SK-N-MC (cell line): ENCODE data around the gene SPAG4.

Experiments
- EZH2 ChIP-seq: fragments of 200-600 bp; sonication (generic); IDR thresholded peaks from one replicate; pipeline ENCODE4 v1.6.1; 2017; ENCODE audit warnings: antibody characterized with exemption
- FOXP2 ChIP-seq: optimal IDR thresholded peaks from 2 replicates; pipeline ENCODE3; 2011; ENCODE audit warnings: mild to moderate bottlenecking, moderate library complexity; ENCODE audit not compliant: insufficient read depth; ENCODE audit errors: extremely low read length, control extremely low read depth

GRCh38 chr20:35604449-35604747 lies 11.2 kb upstream of the SPAG4 start:
- TF ChIP-seq FOXP2 (no peak), EZH2 (no peak)
